CD4-positive, alpha-beta T cell (primary cell): Measurements from ENCODE around the gene KCNJ8. TPM values are rescaled to one million over a fixed set of nuclear protein-coding genes. Genes with fewer than 3 reads are reported as not detected.

Source experiments
- ATAC-seq: fragments of 200-7000 bp; cut with Tn5 transposase; one replicate; pipeline ENCODE4 v1.10.0; 2022; ENCODE audit warnings: mild to moderate bottlenecking; ENCODE audit not compliant: poor library complexity
- CTCF ChIA-PET: fragments of 350-600 bp; sonication (Branson Sonifier 250); formaldehyde crosslinking; loops from one replicate; lab custom pipeline; 2021; ENCODE audit warnings: antibody characterized with exemption, inconsistent platforms; lab: Charles Lee
- POLR2A ChIA-PET: fragments of 350-600 bp; sonication (Branson Sonifier 250); formaldehyde crosslinking; loops from one replicate; lab custom pipeline; 2021; ENCODE audit warnings: antibody characterized with exemption, inconsistent platforms; lab: Charles Lee
- DNase-seq, 14 experiments: peaks; one replicate each; pipeline ENCODE4 v3.0.0-alpha.2; 2013 to 2020; ENCODE audit warnings: mixed read lengths in 2 of 14
- H3K27ac ChIP-seq, 2 donors: one replicate each; pipeline versions ENCODE4 v1.5.1 to v1.7.0; 2013; ENCODE audit warnings: low read length in 2 of 2, low read depth in 1 of 2, mild to moderate bottlenecking in 1 of 2
- H3K27me3 ChIP-seq, 2 experiments: 1 replicate in 1 of 2; 2 replicates in 1 of 2; pipeline versions ENCODE4 v1.6.1 to v1.7.0; 2013; ENCODE audit warnings: low read length in 2 of 2, control low read depth in 1 of 2, mild to moderate bottlenecking in 1 of 2, moderate library complexity in 1 of 2; ENCODE audit not compliant: insufficient read depth in 2 of 2, control insufficient read depth in 1 of 2
- H3K36me3 ChIP-seq: one replicate; pipeline ENCODE4 v1.6.1; 2013; ENCODE audit warnings: low read length, control low read depth; ENCODE audit not compliant: insufficient read depth
- H3K4me1 ChIP-seq: one replicate; pipeline ENCODE4 v1.6.1; 2013; ENCODE audit warnings: low read length, control low read depth; ENCODE audit not compliant: insufficient read depth
- H3K4me3 ChIP-seq: one replicate; pipeline ENCODE4 v1.5.1; 2013; ENCODE audit warnings: mild to moderate bottlenecking, low read length, moderate library complexity
- H3K9me3 ChIP-seq, 2 experiments: 1 replicate in 1 of 2; 2 replicates in 1 of 2; pipeline versions ENCODE4 v1.6.1 to v1.7.0; 2013; ENCODE audit warnings: low read length in 2 of 2, mild to moderate bottlenecking in 2 of 2, control low read depth in 1 of 2, moderate library complexity in 1 of 2; ENCODE audit not compliant: control insufficient read depth in 1 of 2, insufficient read depth in 1 of 2
- H3K27ac Mint-ChIP-seq: one replicate; pipeline ENCODE4 v1.8.0; 2020; ENCODE audit warnings: mixed read lengths
- H3K27me3 Mint-ChIP-seq: one replicate; pipeline ENCODE4 v1.8.0; 2021; ENCODE audit warnings: mixed read lengths
- H3K36me3 Mint-ChIP-seq: one replicate; pipeline ENCODE4 v1.8.0; 2021; ENCODE audit warnings: low read depth, mixed read lengths
- H3K4me1 Mint-ChIP-seq: one replicate; pipeline ENCODE4 v1.8.0; 2021; ENCODE audit warnings: low read depth, mixed read lengths
- H3K4me3 Mint-ChIP-seq: one replicate; pipeline ENCODE4 v1.8.0; 2020; ENCODE audit warnings: mild to moderate bottlenecking, mixed read lengths
- H3K9me3 Mint-ChIP-seq: one replicate; pipeline ENCODE4 v1.8.0; 2020; ENCODE audit warnings: mixed read lengths
- CTCF ChIP-seq: fragments of 200-600 bp; IDR thresholded peaks from one replicate; pipeline ENCODE4 v1.8.0; 2022; ENCODE audit warnings: antibody characterized with exemption, mild to moderate bottlenecking
- intact Hi-C, 2 experiments: fragments of 100-400 bp; cut with DNase I in 1 of 2; cut with micrococcal nuclease in 1 of 2; formaldehyde crosslinking; loops; one replicate each; pipeline versions ENCODE4 v1.15.1 to v1.9.0; 2023 to 2025; cut with DNase I, micrococcal nuclease
- total RNA-seq, 174 experiments: library from RNA in 2 of 174; stranded (reverse) in 2 of 174; gene quantifications; one replicate each; pipeline ENCODE4 v1.2.3 and lab custom pipeline; 2021 to 2026

KCNJ8 gene
- total RNA-seq, 2 experiments from 2014 or later = not detected

DNA sequence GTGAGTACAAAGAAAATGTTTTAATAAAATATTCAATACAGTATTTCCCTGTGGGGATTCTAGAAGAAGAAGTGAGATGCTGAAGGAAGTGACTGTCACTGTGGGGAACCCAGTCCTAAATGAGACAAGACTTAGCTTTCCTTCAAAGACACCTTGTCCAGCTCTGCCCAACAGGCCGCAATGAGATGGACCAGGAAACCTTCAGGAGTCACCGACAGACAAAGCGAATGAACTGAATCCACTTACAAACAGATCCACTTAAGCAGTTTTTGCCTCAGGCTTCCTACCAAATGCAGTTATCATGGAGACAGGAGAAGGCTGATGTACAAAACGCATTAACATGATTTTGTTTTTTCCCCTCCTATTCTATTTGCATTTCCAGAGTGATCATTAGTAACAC, 9.6 kb downstream of the KCNJ8 start:
- Mint-ChIP-seq H3K27me3 (peaks cover 6% of the 10 kb centered on the region), H3K4me3 (no peak overlapping the region), H3K36me3 (no peaks in the 10 kb centered on the region), H3K9me3 (no peaks in the 10 kb centered on the region), H3K27ac (no peak overlapping the region), H3K4me1 (no peaks in the 10 kb centered on the region)
- no peak for TF ChIP-seq CTCF
- intact Hi-C loops = no loop called here
- no peak for DNase-seq
- H3K4me3 ChIP-seq = no peak overlapping the region
- CTCF ChIA-PET = no interaction called here
- no peaks in the 10 kb centered on the region for H3K4me1 ChIP-seq
- POLR2A ChIA-PET = no interaction called here
- no peaks in the 10 kb centered on the region for H3K36me3 ChIP-seq
- H3K27ac ChIP-seq = no peak overlapping the region
- H3K27me3 ChIP-seq = peaks cover 0 to 4% of the 10 kb centered on the region in 2 experiments
- H3K9me3 ChIP-seq = no peaks in the 10 kb centered on the region
- no peak for ATAC-seq

- ATAC-seq = no peak
- H3K9me3 Mint-ChIP-seq = no peaks in the 10 kb centered on the region
Measured at GRCh38 chr12:21764065-21764464, 10.4 kb downstream of the KCNJ8 start.

DNA sequence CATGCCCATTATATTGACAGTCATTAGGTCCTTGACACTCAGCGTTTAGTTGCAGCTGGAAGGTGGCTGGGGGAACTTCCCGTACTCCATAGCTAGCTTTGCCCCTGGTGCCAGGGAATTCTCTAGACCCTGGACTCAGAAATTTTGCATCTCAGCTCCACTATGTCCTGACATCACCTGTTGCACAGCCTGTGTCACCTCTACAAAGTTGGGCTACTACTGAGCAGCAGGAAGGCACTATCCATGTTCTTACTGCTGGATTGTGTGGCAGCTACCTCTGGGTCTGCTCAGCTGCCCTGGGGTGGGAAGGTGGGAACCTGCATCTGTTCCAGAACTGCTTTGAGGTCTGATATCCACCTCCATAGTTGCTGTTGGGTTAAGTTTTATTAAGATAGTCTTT, 11.0 kb downstream of the KCNJ8 start:
- ATAC-seq (no peak), DNase-seq (no peak)
- Mint-ChIP-seq H3K27ac (no peak overlapping the region), H3K36me3 (no peaks in the 10 kb centered on the region), H3K27me3 (peaks cover 6% of the 10 kb centered on the region), H3K4me1 (no peaks in the 10 kb centered on the region), H3K4me3 (no peak overlapping the region), H3K9me3 (no peaks in the 10 kb centered on the region)
- ChIA-PET POLR2A (no interaction called here), CTCF (no interaction called here)
- Histone ChIP-seq H3K9me3 (no peaks in the 10 kb centered on the region), H3K27me3 (peaks cover 0 to 4% of the 10 kb centered on the region in 2 experiments), H3K27ac (no peak overlapping the region), H3K4me1 (no peaks in the 10 kb centered on the region), H3K36me3 (no peaks in the 10 kb centered on the region), H3K4me3 (no peak overlapping the region)
- intact Hi-C loops = no loop called here
- no peak for TF ChIP-seq CTCF

More at GRCh38 chr12:21764065-21764464, 10.4 kb downstream of the KCNJ8 start:
- H3K4me3 ChIP-seq = no peak overlapping the region
- H3K27me3 Mint-ChIP-seq = peaks cover 6% of the 10 kb centered on the region
- TF ChIP-seq CTCF = no peak
- ChIA-PET CTCF (no interaction called here), POLR2A (no interaction called here)
- no peaks in the 10 kb centered on the region for H3K36me3 Mint-ChIP-seq
- no peak overlapping the region for H3K4me3 Mint-ChIP-seq
- H3K27me3 ChIP-seq = peaks cover 0 to 4% of the 10 kb centered on the region in 2 experiments
- H3K27ac Mint-ChIP-seq = no peak overlapping the region
- no peaks in the 10 kb centered on the region for H3K36me3 ChIP-seq
- H3K4me1 ChIP-seq = no peaks in the 10 kb centered on the region
- no peak for DNase-seq
- H3K27ac ChIP-seq = no peak overlapping the region
- H3K4me1 Mint-ChIP-seq = no peaks in the 10 kb centered on the region
- no peaks in the 10 kb centered on the region for H3K9me3 ChIP-seq
- intact Hi-C loops = no loop called here
